GM12878 (cell line): ENCODE measurements around the gene TXNRD3. TPM values are rescaled to one million over a fixed set of nuclear protein-coding genes. Genes with fewer than 3 reads are reported as not detected.

ENCODE experiments used
- ATAC-seq: fragments of 200-7000 bp; cut with Tn5 transposase; 3 replicates; pipeline ENCODE4 v1.9.1; 2020; ENCODE audit warnings: mild to moderate bottlenecking, moderate library complexity
- BruUV-seq: library from RNA; stranded (reverse); fragments of 400-500 nt; replicated peaks from 2 replicates; lab custom pipeline; 2021; lab: Mats Ljungman, UMichigan
- CTCF ChIA-PET: fragments of 300-600 bp; sonication (Branson Sonifier 250); formaldehyde crosslinking; extraction: SDS; loops from one replicate; lab custom pipeline; 2021; ENCODE audit warnings: inconsistent platforms; lab: Yijun Ruan, JAX
- POLR2A ChIA-PET: fragments of 350-600 bp; formaldehyde crosslinking; extraction: SDS; loops from one replicate; lab custom pipeline; 2021; ENCODE audit warnings: inconsistent platforms; lab: Charles Lee
- RAD21 ChIA-PET: fragments of 300-600 bp; sonication (Branson Sonifier 250); formaldehyde crosslinking; loops from one replicate; lab custom pipeline; 2023; ENCODE audit warnings: antibody characterized with exemption; ENCODE audit not compliant: unreplicated experiment; lab: Charles Lee
- SMC1A ChIA-PET: fragments of 300-600 bp; sonication (Branson Sonifier 250); formaldehyde crosslinking; loops from one replicate; lab custom pipeline; 2023; ENCODE audit not compliant: unreplicated experiment, uncharacterized antibody; lab: Charles Lee
- DNase-seq: peaks from one replicate; pipeline ENCODE4 v3.0.0-alpha.2; 2011; ENCODE audit warnings: low read depth, low spot score
- FAIRE-seq: peaks from 3 replicates; lab custom pipeline; 2011; peaks lifted over from hg19 to GRCh38; lab: Jason Lieb, UNC
- H2AFZ ChIP-seq: 2 replicates; pipeline ENCODE4 v1.6.0; 2011; ENCODE audit warnings: low read depth, low read length, control low read depth; ENCODE audit not compliant: control insufficient read depth
- H3K27ac ChIP-seq: 2 replicates; pipeline ENCODE4 v1.5.1; 2011; ENCODE audit warnings: control low read depth; ENCODE audit not compliant: control insufficient read depth, insufficient read depth
- H3K27me3 ChIP-seq, 2 experiments: replicated peaks in 1 of 2; 2 replicates each; pipeline versions ENCODE4 v1.6.0 to v1.6.1; 2011; ENCODE audit warnings: low read length in 1 of 2; ENCODE audit not compliant: control insufficient read depth in 2 of 2, insufficient read depth in 2 of 2
- H3K36me3 ChIP-seq, 2 experiments: 2 replicates each; pipeline ENCODE4 v1.5.1; 2011; ENCODE audit warnings: low read length in 1 of 2; ENCODE audit not compliant: control insufficient read depth in 2 of 2, insufficient read depth in 2 of 2
- H3K4me1 ChIP-seq: 2 replicates; pipeline ENCODE4 v1.6.1; 2011; ENCODE audit warnings: mild to moderate bottlenecking, low read length, moderate library complexity, mixed read lengths; ENCODE audit not compliant: control insufficient read depth, insufficient read depth
- H3K4me2 ChIP-seq: 2 replicates; pipeline ENCODE4 v1.6.0; 2011; ENCODE audit warnings: control low read depth; ENCODE audit not compliant: control insufficient read depth, insufficient read depth
- H3K4me3 ChIP-seq: fragments of 200-600 bp; sonication (generic); 2 replicates; pipeline ENCODE4 v1.5.1; 2016
- H3K79me2 ChIP-seq: 2 replicates; pipeline ENCODE4 v1.6.0; 2011; ENCODE audit warnings: low read length; ENCODE audit not compliant: control insufficient read depth, insufficient read depth
- H3K9ac ChIP-seq: 2 replicates; pipeline ENCODE4 v1.8.0; 2011; ENCODE audit warnings: low read length, control low read depth, mixed read lengths; ENCODE audit not compliant: control insufficient read depth, insufficient read depth
- H3K9me3 ChIP-seq: replicated peaks from 3 replicates; pipeline ENCODE4 v1.5.1; 2011; ENCODE audit warnings: mild to moderate bottlenecking, low read length; ENCODE audit not compliant: control insufficient read depth, insufficient read depth
- H4K20me1 ChIP-seq: 2 replicates; pipeline ENCODE4 v1.6.0; 2011; ENCODE audit not compliant: control insufficient read depth, insufficient read depth
- BRCA1 ChIP-seq: IDR thresholded peaks from 2 replicates; pipeline ENCODE4 v1.6.1; 2011; ENCODE audit warnings: low read depth, low read length, improper control_type of control experiment
- CBX3 ChIP-seq: fragments of 200-600 bp; sonication (generic); IDR thresholded peaks from 2 replicates; pipeline ENCODE4 v1.6.1; 2016; ENCODE audit warnings: low read depth, borderline replicate concordance
- E4F1 ChIP-seq: fragments of 450-650 bp; IDR thresholded peaks from 2 replicates; pipeline ENCODE4 v1.6.1; 2018; ENCODE audit warnings: borderline replicate concordance, mild to moderate bottlenecking; ENCODE audit not compliant: partially characterized antibody
- EGR1 ChIP-seq, 2 experiments: IDR thresholded peaks; 1 replicate in 1 of 2; 2 replicates in 1 of 2; pipeline ENCODE4 v1.6.1; 2011 to 2012; ENCODE audit warnings: low read depth in 2 of 2, low read length in 2 of 2, borderline replicate concordance in 1 of 2, mild to moderate bottlenecking in 1 of 2, moderate library complexity in 1 of 2
- FOS ChIP-seq: IDR thresholded peaks from 3 replicates; pipeline ENCODE4 v1.6.1; 2011; ENCODE audit warnings: borderline replicate concordance; ENCODE audit not compliant: insufficient read length; ENCODE audit errors: extremely low read depth
- GATAD2B ChIP-seq: fragments of 450-650 bp; conservative IDR thresholded peaks from 2 replicates; pipeline ENCODE4 v1.6.1; 2017; ENCODE audit warnings: low read depth, mild to moderate bottlenecking, moderate library complexity
- HDAC2 ChIP-seq: fragments of 200-600 bp; sonication (generic); IDR thresholded peaks from 2 replicates; pipeline ENCODE4 v1.6.1; 2017
- JUNB ChIP-seq: IDR thresholded peaks from 2 replicates; pipeline ENCODE4 v1.6.1; 2016; ENCODE audit warnings: antibody characterized with exemption, mild to moderate bottlenecking
- MEF2A ChIP-seq: IDR thresholded peaks from 2 replicates; pipeline ENCODE4 v1.6.1; 2011; ENCODE audit warnings: low read depth, mild to moderate bottlenecking, low read length, moderate library complexity; ENCODE audit not compliant: insufficient read depth
- MEF2B ChIP-seq: fragments of 450-650 bp; IDR thresholded peaks from 2 replicates; pipeline ENCODE4 v1.6.1; 2018; ENCODE audit warnings: mild to moderate bottlenecking, moderate library complexity; ENCODE audit not compliant: partially characterized antibody, poor library complexity, severe bottlenecking
- MXI1 ChIP-seq: fragments of 150-350 bp; IDR thresholded peaks from 2 replicates; pipeline ENCODE4 v1.6.1; 2011; ENCODE audit warnings: low read depth, mild to moderate bottlenecking, inconsistent platforms, low read length, improper control_type of control experiment
- PAX8 ChIP-seq: fragments of 450-650 bp; IDR thresholded peaks from 2 replicates; pipeline ENCODE4 v1.6.1; 2017; ENCODE audit warnings: mild to moderate bottlenecking, moderate library complexity
- PKNOX1 ChIP-seq: fragments of 450-650 bp; IDR thresholded peaks from 2 replicates; pipeline ENCODE4 v1.6.1; 2016; ENCODE audit warnings: mild to moderate bottlenecking
- PML ChIP-seq: IDR thresholded peaks from 2 replicates; pipeline ENCODE4 v1.6.1; 2012; ENCODE audit warnings: low read length, inconsistent platforms
- POLR2AphosphoS5 ChIP-seq: IDR thresholded peaks from 2 replicates; pipeline ENCODE4 v1.6.1; 2011; ENCODE audit warnings: mild to moderate bottlenecking, low read length, inconsistent platforms
- PRDM15 ChIP-seq: fragments of 450-650 bp; formaldehyde crosslinking; IDR thresholded peaks from 2 replicates; pipeline ENCODE4 v1.4.0; 2020; ENCODE audit warnings: mild to moderate bottlenecking, moderate library complexity
- TBL1XR1 ChIP-seq: IDR thresholded peaks from 2 replicates; pipeline ENCODE4 v1.6.1; 2012; ENCODE audit warnings: low read depth, low read length, improper control_type of control experiment
- WGBS: methylation state at CpG from one replicate; pipeline ENCODE4 v1.1.6; 2016; ENCODE audit warnings: low lambda C conversion rate; ENCODE audit not compliant: insufficient replicate concordance, insufficient coverage; ENCODE audit errors: missing lambda C conversion rate; 5-methylcytosine and 5-hydroxymethylcytosine counted together
- in situ Hi-C: fragments of 300-500 bp; cut with MboI; formaldehyde crosslinking; loops from 9 replicates; pipeline ENCODE4 v1.14.3; 2018; ENCODE audit warnings: mixed read lengths
- intact Hi-C: fragments of 100-400 bp; cut with micrococcal nuclease; formaldehyde crosslinking; loops from one replicate; pipeline ENCODE4 v1.14.2; 2022; ENCODE audit not compliant: unreplicated experiment
- polyA plus RNA-seq, 11 experiments: library from polyadenylated mRNA; depleted of rRNA in 4 of 11; unstranded in 6 of 11; stranded (reverse) in 5 of 11; fragments of >200 nt; fragmentation: Nextera tagmentation in 4 of 11; fragmentation: Illumina TruSeq in 1 of 11; extraction: Ambion mirVana in 4 of 11; extraction: Trizol in 1 of 11; gene quantifications; 1 replicate in 1 of 11; 2 replicates in 10 of 11; pipeline versions ENCODE4 v1.2.1 to v1.2.3, GENCODE V29; 2011 to 2016; ENCODE audit warnings: inconsistent platforms in 2 of 11, missing spikeins in 2 of 11, low read depth in 1 of 11
- total RNA-seq, 4 experiments: library from RNA; depleted of rRNA in 3 of 4; stranded (reverse); fragments of >200 nt in 3 of 4; fragmentation: Illumina TruSeq in 1 of 4; extraction: Trizol in 1 of 4; gene quantifications; 2 replicates each; pipeline versions ENCODE4 v1.2.1 to v1.2.3, GENCODE V29; 2013 to 2021

The TXNRD3 gene
- total and polyA plus RNA-seq, 10 of the 15 experiments (the other 5 are each of a cell fraction or from before 2014, with no cell fraction given), result not detected

- TF ChIP-seq MEF2B (no peak), JUNB (no peak), MEF2A (no peak), PKNOX1 (no peak), PML (no peak)
- TF ChIP-seq, all 136 proteins: peak for 0
Observed at GRCh38 chr3:126634803-126635202, 20.1 kb downstream of the TXNRD3 start (continued).

- SMC1A ChIA-PET, result interaction anchor here (0.6 kb wide), 1 partner anchor 24 kb away, joined by 3 read pairs; no protein-coding TSS in a partner anchor
- Histone ChIP-seq H3K27me3 (peaks cover 0 to 3% of the 10 kb centered on the region in 2 experiments; a peak in 1 of 4 replicates), H3K9ac (no peak overlapping the region), H3K4me2 (no peak overlapping the region), H2AFZ (no peak overlapping the region), H3K36me3 (no peaks in the 10 kb centered on the region), H3K79me2 (no peaks in the 10 kb centered on the region), H3K4me3 (no peak overlapping the region), H3K9me3 (no peaks in the 10 kb centered on the region), H3K4me1 (no peaks in the 10 kb centered on the region), H4K20me1 (no peaks in the 10 kb centered on the region), H3K27ac (no peak overlapping the region)
- in situ Hi-C loops, result no loop called here
- RAD21 ChIA-PET, result no interaction called here
- peak; percentile 68 for FAIRE-seq
- intact Hi-C loops, result no loop called here
- BruUV-seq, result no TSS peak
- DNase-seq, result no peak
- WGBS, result 52% methylated on average over 2 of the region's 2 CpGs
- CTCF ChIA-PET, result no interaction called here
- POLR2A ChIA-PET, result no interaction called here
- ATAC-seq, result no peak
- TF ChIP-seq PAX8 (no peak), E4F1 (no peak), MXI1 (no peak), BRCA1 (no peak), PRDM15 (CRISPR knock-in tag) (no peak), POLR2AphosphoS5 (no peak), GATAD2B (no peak), CBX3 (no peak), EGR1 (IDR thresholded peaks at IDR 0.05; ENCODE audit: borderline replicate concordance in 1 of 2, low read depth in 2 of 2, low read length in 2 of 2) (no peak), FOS (no peak), JUNB (no peak), TBL1XR1 (no peak), HDAC2 (no peak)
Observed at GRCh38 chr3:126630020-126630419, 24.9 kb downstream of the TXNRD3 start.
